H1 (cell line): ENCODE results near the gene NEDD4L. TPM values are rescaled to one million over a fixed set of nuclear protein-coding genes. Genes with fewer than 3 reads are reported as not detected.

Source experiments
- CTCF ChIA-PET: fragments of 300-600 bp; sonication (Branson Sonifier 250); formaldehyde crosslinking; loops from one replicate; lab custom pipeline; 2021; ENCODE audit not compliant: partially characterized antibody; lab: Charles Lee
- POLR2A ChIA-PET: fragments of 300-600 bp; sonication (Branson Sonifier 250); formaldehyde crosslinking; loops from one replicate; lab custom pipeline; 2021; ENCODE audit warnings: inconsistent platforms; ENCODE audit not compliant: partially characterized antibody; lab: Charles Lee
- DNase-seq, 2 experiments: peaks; one replicate each; pipeline versions ENCODE4 v3.0.0 to v3.0.0-alpha.2; 2010 to 2022; ENCODE audit warnings: low spot score in 2 of 2, low read depth in 1 of 2, mixed read lengths in 1 of 2
- FAIRE-seq: peaks from 2 replicates; lab custom pipeline; 2011; peaks lifted over from hg19 to GRCh38; lab: Jason Lieb, UNC
- H2AFZ ChIP-seq: 2 replicates; pipeline ENCODE4 v1.8.1; 2012; ENCODE audit warnings: low read length, inconsistent platforms
- H2AK5ac ChIP-seq: 2 replicates; pipeline ENCODE4 v1.6.1; 2013; ENCODE audit warnings: low read depth, low read length
- H2BK120ac ChIP-seq: replicated peaks from 2 replicates; pipeline ENCODE3; 2013; ENCODE audit warnings: low read depth, low read length, inconsistent platforms
- H2BK12ac ChIP-seq: 2 replicates; pipeline ENCODE4 v1.6.1; 2013; ENCODE audit warnings: low read depth, low read length
- H2BK15ac ChIP-seq: 2 replicates; pipeline ENCODE4 v1.6.1; 2013; ENCODE audit warnings: low read length
- H2BK20ac ChIP-seq: 2 replicates; pipeline ENCODE4 v1.6.1; 2013; ENCODE audit warnings: low read length
- H2BK5ac ChIP-seq: 2 replicates; pipeline ENCODE4 v1.6.1; 2013; ENCODE audit warnings: low read depth, low read length
- H3K14ac ChIP-seq: 2 replicates; pipeline ENCODE4 v1.6.1; 2013; ENCODE audit warnings: inconsistent platforms; ENCODE audit not compliant: insufficient read length
- H3K18ac ChIP-seq: 2 replicates; pipeline ENCODE4 v1.6.1; 2013; ENCODE audit warnings: low read length; ENCODE audit errors: extremely low read depth
- H3K23ac ChIP-seq: 2 replicates; pipeline ENCODE4 v1.6.1; 2013; ENCODE audit warnings: inconsistent platforms; ENCODE audit not compliant: insufficient read length
- H3K23me2 ChIP-seq: 2 replicates; pipeline ENCODE4 v1.6.1; 2013; ENCODE audit warnings: low read depth, low read length
- H3K27ac ChIP-seq: 2 replicates; pipeline ENCODE4 v1.6.1; 2011; ENCODE audit warnings: low read depth, low read length, inconsistent platforms
- H3K27me3 ChIP-seq, 4 experiments: replicated peaks in 1 of 4; 1 replicate in 1 of 4; 2 replicates in 3 of 4; pipeline versions ENCODE4 v1.6.1 to v1.8.1; 2011 to 2013; ENCODE audit warnings: low read length in 3 of 4, mild to moderate bottlenecking in 3 of 4, inconsistent platforms in 2 of 4, mixed read lengths in 2 of 4, moderate library complexity in 1 of 4; ENCODE audit not compliant: control insufficient read depth in 3 of 4, insufficient read depth in 3 of 4; ENCODE audit errors: extremely low read depth in 1 of 4
- H3K36me3 ChIP-seq, 4 experiments: 2 replicates each; pipeline versions ENCODE4 v1.6.1 to v1.8.1; 2011 to 2013; ENCODE audit warnings: mild to moderate bottlenecking in 4 of 4, low read length in 3 of 4, moderate library complexity in 2 of 4, control low read depth in 1 of 4, inconsistent platforms in 1 of 4; ENCODE audit not compliant: insufficient read depth in 4 of 4, control insufficient read depth in 2 of 4
- H3K4ac ChIP-seq: replicated peaks from 2 replicates; pipeline ENCODE3; 2013; ENCODE audit warnings: low read length, low read depth, mixed read lengths, inconsistent platforms; ENCODE audit not compliant: insufficient read length
- H3K4me1 ChIP-seq, 4 experiments: replicated peaks in 1 of 4; 1 replicate in 1 of 4; 2 replicates in 3 of 4; pipeline versions ENCODE4 v1.6.1 to v1.8.1; 2011 to 2013; ENCODE audit warnings: low read length in 3 of 4, inconsistent platforms in 2 of 4, mixed read lengths in 1 of 4; ENCODE audit not compliant: insufficient read depth in 4 of 4, control insufficient read depth in 3 of 4
- H3K4me2 ChIP-seq, 2 experiments: 2 replicates each; pipeline versions ENCODE4 v1.6.1 to v1.8.1; 2011 to 2013; ENCODE audit warnings: low read depth in 2 of 2, low read length in 2 of 2, control low read depth in 1 of 2, inconsistent platforms in 1 of 2, mild to moderate bottlenecking in 1 of 2; ENCODE audit not compliant: insufficient read depth in 1 of 2
- H3K4me3 ChIP-seq, 4 experiments: fragments of 200-600, 300-600 bp in 1 of 4; sonication (generic), shearing (Covaris generic), sonication (Bioruptor Twin) in 1 of 4; 2 replicates each; pipeline versions ENCODE4 v1.5.1 to v1.8.1; 2011 to 2016; ENCODE audit warnings: low read length in 4 of 4, low read depth in 3 of 4, control low read depth in 2 of 4, inconsistent platforms in 2 of 4, mild to moderate bottlenecking in 2 of 4, mixed read lengths in 1 of 4, moderate library complexity in 1 of 4; ENCODE audit not compliant: insufficient read depth in 2 of 4; ENCODE audit errors: extremely low read depth in 1 of 4
- H3K56ac ChIP-seq: replicated peaks from 2 replicates; pipeline ENCODE3; 2013; ENCODE audit warnings: low read depth, mild to moderate bottlenecking, mixed read lengths, low read length, inconsistent platforms; ENCODE audit not compliant: insufficient read length
- H3K79me1 ChIP-seq: 2 replicates; pipeline ENCODE4 v1.6.1; 2013; ENCODE audit warnings: low read depth, low read length, control low read depth
- H3K79me2 ChIP-seq, 2 experiments: 2 replicates each; pipeline versions ENCODE4 v1.6.1 to v1.8.1; 2012 to 2013; ENCODE audit warnings: low read length in 2 of 2, mild to moderate bottlenecking in 2 of 2, inconsistent platforms in 1 of 2; ENCODE audit not compliant: insufficient read depth in 2 of 2, control insufficient read depth in 1 of 2
- H3K9ac ChIP-seq, 4 experiments: replicated peaks in 1 of 4; 1 replicate in 1 of 4; 2 replicates in 3 of 4; pipeline versions ENCODE4 v1.6.1 to v1.8.1; 2011 to 2013; ENCODE audit warnings: low read depth in 3 of 4, low read length in 3 of 4, control low read depth in 2 of 4, mild to moderate bottlenecking in 2 of 4, moderate library complexity in 2 of 4, inconsistent platforms in 1 of 4; ENCODE audit errors: extremely low read depth in 1 of 4
- H3K9me3 ChIP-seq, 2 experiments: 2 replicates each; pipeline versions ENCODE4 v1.6.1 to v1.8.1; 2012 to 2013; ENCODE audit warnings: mild to moderate bottlenecking in 2 of 2, moderate library complexity in 2 of 2, control low read depth in 1 of 2, inconsistent platforms in 1 of 2, low read depth in 1 of 2, low read length in 1 of 2, mixed read lengths in 1 of 2; ENCODE audit not compliant: insufficient read depth in 2 of 2
- H4K20me1 ChIP-seq, 2 experiments: replicated peaks in 1 of 2; 2 replicates each; pipeline versions ENCODE3 to v1.8.1; 2011 to 2013; ENCODE audit warnings: inconsistent platforms in 2 of 2, low read length in 2 of 2, mild to moderate bottlenecking in 1 of 2; ENCODE audit not compliant: insufficient read depth in 2 of 2, control insufficient read depth in 1 of 2
- H4K5ac ChIP-seq: 2 replicates; pipeline ENCODE4 v1.6.1; 2013; ENCODE audit warnings: low read length, low read depth, mixed read lengths, inconsistent platforms; ENCODE audit not compliant: insufficient read length
- H4K8ac ChIP-seq: 2 replicates; pipeline ENCODE4 v1.8.0; 2013; ENCODE audit warnings: mild to moderate bottlenecking, moderate library complexity, low read length, inconsistent platforms; ENCODE audit not compliant: insufficient read depth; ENCODE audit errors: extremely low read depth
- H4K91ac ChIP-seq: replicated peaks from 2 replicates; pipeline ENCODE3; 2013; ENCODE audit warnings: low read length, mixed read lengths, inconsistent platforms; ENCODE audit not compliant: insufficient read length
- SIN3A ChIP-seq, 2 experiments: IDR thresholded peaks in 1 of 2; conservative IDR thresholded peaks in 1 of 2; 2 replicates each; pipeline ENCODE4 v1.6.1; 2011 to 2012; ENCODE audit warnings: low read length in 2 of 2, improper control_type of control experiment in 1 of 2, low read depth in 1 of 2, mild to moderate bottlenecking in 1 of 2
- WGBS, 2 experiments: shearing (Covaris generic) in 1 of 2; methylation state at CpG; one replicate each; pipeline versions ENCODE4 v1.1.6 to v1.1.7; 2013 to 2015; ENCODE audit warnings: low lambda C conversion rate in 2 of 2, mixed read lengths in 2 of 2, inconsistent platforms in 1 of 2, low coverage in 1 of 2, missing lambda C conversion rate in 1 of 2; ENCODE audit not compliant: insufficient replicate concordance in 2 of 2, insufficient coverage in 1 of 2, insufficient read length in 1 of 2; ENCODE audit errors: extremely low coverage in 1 of 2, missing lambda C conversion rate in 1 of 2; 5-methylcytosine and 5-hydroxymethylcytosine counted together
- polyA plus RNA-seq, 7 experiments: library from polyadenylated mRNA; depleted of rRNA in 3 of 7; stranded (reverse) in 5 of 7; unstranded in 2 of 7; fragments of >200 nt in 5 of 7; fragments of 200-250 nt in 2 of 7; gene quantifications; 1 replicate in 5 of 7; 2 replicates in 1 of 7; 4 replicates in 1 of 7; pipeline versions ENCODE4 v1.2.1 to v1.2.3, GENCODE V29; 2011 to 2013; ENCODE audit warnings: missing spikeins in 2 of 7, mixed read lengths in 2 of 7
- total RNA-seq: library from RNA; stranded (reverse); fragmentation: NEBNext Ultra II Directional; extraction: Animal tissue kit (Norgen Biotek cat#: 25700); gene quantifications from 2 replicates; pipeline ENCODE4 v1.2.1, GENCODE V29; 2021

NEDD4L gene
- total and polyA plus RNA-seq, 2 of the 8 experiments (the other 6 are each of a cell fraction or from before 2014, with no cell fraction given): 37.3 to 69.8 TPM

DNA sequence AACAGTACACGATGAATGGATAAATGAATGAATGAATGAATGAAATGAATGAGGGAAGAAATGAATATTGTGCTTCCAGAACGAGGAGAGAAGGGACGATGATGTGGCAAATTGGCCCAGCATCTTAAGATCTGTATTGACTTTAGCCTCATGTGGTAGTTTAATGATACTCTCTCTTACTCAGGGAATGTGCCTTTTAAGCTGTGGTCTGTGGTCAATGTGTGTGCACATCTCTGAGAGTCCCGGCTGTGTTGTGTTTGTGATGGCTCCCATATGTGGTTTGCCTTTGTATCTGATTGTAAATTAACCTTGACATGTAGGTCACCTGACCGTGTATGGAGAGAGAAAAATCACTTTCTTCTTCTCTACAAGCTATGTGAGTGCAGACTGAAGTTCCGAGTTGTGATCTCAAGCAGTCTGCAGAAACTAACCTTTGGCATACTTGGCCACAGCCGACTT is 91.2 kb downstream of the NEDD4L start:
- no peak overlapping the region for H2BK20ac ChIP-seq
- H3K23ac ChIP-seq: no peak overlapping the region
- no peak overlapping the region for H3K18ac ChIP-seq
- no peak for DNase-seq
- no peak overlapping the region for H3K27ac ChIP-seq
- H4K5ac ChIP-seq: no peak overlapping the region
- H3K56ac ChIP-seq: no peak overlapping the region
- H2AK5ac ChIP-seq: 0 out of 2 replicates have a peak overlapping the region, but pooled peaks have one; percentile 2
- peaks cover 18% of the 10 kb centered on the region for H3K79me1 ChIP-seq
- no peak overlapping the region for H2AFZ ChIP-seq
- H3K9me3 ChIP-seq: no peaks in the 10 kb centered on the region
- TF ChIP-seq SIN3A (conservative IDR thresholded peaks at IDR 0.05 in 1 of 2, IDR thresholded peaks at IDR 0.05 in 1 of 2; ENCODE audit: low read depth in 1 of 2, low read length in 2 of 2): no peak
- H3K4ac ChIP-seq: no peak overlapping the region
- H2BK120ac ChIP-seq: no peak overlapping the region
- H3K4me3 ChIP-seq: no peak overlapping the region
- H2BK12ac ChIP-seq: no peak overlapping the region
- H4K91ac ChIP-seq: no peak overlapping the region
- WGBS, 2 experiments: 80 to 100% methylated on average over 2 to 7 of the region's 7 CpGs
- no peaks in the 10 kb centered on the region for H3K36me3 ChIP-seq
- no peak overlapping the region for H3K14ac ChIP-seq
- H3K27me3 ChIP-seq: no peaks in the 10 kb centered on the region
- H4K8ac ChIP-seq: no peak overlapping the region
- H2BK5ac ChIP-seq: no peak overlapping the region
- H3K9ac ChIP-seq: no peak overlapping the region
- peaks cover 3% of the 10 kb centered on the region; the same call in 1 of the 2 replicates for H3K23me2 ChIP-seq
- peaks cover 4 to 70% of the 10 kb centered on the region in 2 experiments; a peak in 3 of 4 replicates for H3K79me2 ChIP-seq
- no peak overlapping the region for H3K4me2 ChIP-seq
- no peak overlapping the region for H2BK15ac ChIP-seq
- FAIRE-seq: no peak
- peaks cover 0 to 9% of the 10 kb centered on the region in 2 experiments for H4K20me1 ChIP-seq
- POLR2A ChIA-PET: interaction anchor here (1.0 to 3.1 kb wide), 3 partner anchors 55 to 92 kb away, joined by 3 to 9 read pairs (median 4); partner anchors contain the start of gene NEDD4L
- H3K4me1 ChIP-seq: peaks cover 2 to 15% (median 8%) of the 10 kb centered on the region in 4 experiments; a peak in 5 of 7 replicates
- CTCF ChIA-PET: interaction anchor here (0.6 to 4.8 kb wide), 36 partner anchors 9 to 1042 kb away, joined by 3 to 45 read pairs (median 4); partner anchors contain the start of gene NEDD4L
